Measurements from ENCODE around the gene HSD17B4.
"Not testable (repeated sequence)": the region's sequence is repeated elsewhere in the genome, so short reads cannot be mapped to it uniquely, and the experiment has no call there.

The HSD17B4 gene

DNA sequence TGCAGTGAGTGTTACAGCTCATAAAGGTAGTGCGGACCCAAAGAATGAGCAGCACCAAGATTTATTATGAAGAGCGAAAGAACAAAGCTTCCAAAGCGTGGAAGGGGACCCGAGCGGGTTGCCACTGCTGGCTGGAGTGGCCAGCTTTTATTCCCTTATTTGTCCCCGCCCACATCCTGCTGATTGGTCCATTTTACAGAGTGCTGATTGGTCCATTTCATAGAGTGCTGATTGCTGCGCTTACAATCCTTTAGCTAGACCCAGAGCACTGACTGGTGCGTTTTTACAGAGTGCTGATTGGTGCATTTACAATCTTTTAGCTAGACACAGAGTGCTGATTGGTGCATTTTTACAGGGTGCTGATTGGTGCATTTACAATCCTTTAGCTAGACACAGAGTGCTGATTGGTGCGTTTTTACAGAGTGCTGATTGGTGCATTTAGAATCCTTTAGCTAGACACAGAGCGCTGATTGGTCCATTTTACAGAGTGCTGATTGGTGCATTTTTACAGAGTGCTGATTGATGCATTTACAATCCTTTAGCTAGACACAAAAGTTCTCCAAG is 19.5 kb upstream of the HSD17B4 start:
- not testable (repeated sequence) for DNase-seq

DNA sequence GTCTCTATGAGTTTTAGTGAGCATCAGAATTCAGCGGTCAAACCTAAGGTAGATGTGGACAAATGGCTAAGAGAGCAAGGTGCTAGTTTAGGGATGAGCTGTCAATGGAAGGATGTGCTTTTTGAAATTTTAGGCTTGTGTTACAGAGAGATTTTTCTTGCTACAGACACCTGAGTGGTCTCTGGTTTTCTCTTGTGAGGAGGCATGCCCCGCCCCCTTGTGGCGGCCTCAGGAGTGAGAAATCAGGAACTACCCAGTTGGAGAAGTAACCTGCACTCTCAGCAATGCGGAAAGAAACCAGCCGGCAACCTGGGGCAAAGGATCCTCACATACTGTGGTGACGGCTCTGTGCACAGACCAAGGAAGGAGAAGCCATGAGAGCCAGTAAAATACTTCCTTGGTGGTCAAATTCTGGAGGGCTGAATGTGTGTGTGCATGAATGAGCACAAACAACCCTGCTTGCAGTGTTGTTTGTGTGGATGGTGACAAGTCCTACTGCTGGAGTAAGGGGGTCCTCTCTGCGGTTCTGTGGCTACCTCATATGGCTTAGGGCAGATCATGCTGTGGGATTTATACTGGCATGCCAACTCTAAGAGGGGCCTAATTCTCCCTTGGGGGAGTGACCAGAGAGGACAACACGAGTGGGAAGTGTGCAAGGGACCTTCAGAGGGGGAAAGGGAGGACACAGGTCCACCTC is 16.7 kb upstream of the HSD17B4 start:
- DNase-seq, result peak in 6 of 56 donors; percentile 1 to 39 (median 4)

DNA sequence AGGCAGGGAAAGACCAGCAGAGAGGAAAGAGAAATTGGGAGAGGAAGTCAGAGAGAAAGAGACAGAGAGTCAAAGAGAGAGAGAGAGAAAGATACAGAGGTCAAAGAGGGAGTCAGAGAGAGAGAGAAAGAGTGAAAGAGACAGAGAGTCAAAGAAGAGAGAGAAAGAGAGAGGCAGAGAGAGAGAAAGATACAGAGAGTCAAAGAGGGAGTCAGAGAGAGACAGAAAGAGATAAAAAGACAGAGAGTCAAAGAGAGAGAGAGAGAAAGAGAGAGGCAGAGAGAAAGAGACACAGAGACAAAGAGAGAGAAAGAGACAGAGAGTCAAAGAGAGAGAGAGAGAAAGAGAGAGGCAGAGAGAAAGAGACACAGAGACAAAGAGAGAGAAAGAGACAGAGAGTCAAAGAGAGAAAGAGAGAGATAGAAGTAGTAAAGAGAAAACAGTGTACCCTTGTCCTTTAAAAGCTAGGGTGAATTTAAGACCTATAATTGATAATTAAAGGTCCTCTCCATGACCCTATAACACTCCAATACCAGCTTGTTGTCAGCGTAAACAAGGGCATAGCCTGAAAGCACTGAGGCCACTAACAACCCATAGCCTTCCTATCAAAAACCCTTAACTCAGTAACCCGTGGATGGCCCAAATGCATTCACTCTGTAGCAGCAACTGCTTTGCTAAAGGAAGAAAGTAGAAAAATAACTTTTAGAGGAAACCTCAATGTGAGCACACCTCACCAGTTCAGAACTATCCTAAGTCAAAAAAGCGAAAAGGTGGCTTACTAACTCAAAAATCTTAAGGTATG is 14.3 kb upstream of the HSD17B4 start:
- not testable (repeated sequence) for DNase-seq

DNA sequence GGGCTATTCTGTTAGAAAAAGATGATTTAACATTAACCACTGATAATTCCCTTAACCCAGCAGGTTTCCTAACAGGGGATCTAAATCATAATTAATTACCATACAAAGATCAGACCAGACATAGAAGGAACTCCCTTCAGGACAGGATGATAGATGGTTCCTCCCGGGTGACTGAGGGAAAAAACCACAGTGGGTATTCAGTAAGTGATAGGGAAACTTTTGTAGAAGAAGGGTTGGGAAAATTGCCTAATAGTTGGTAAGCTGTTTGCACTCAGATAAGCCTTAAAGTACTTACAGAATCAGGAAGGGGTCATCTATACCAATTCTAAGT is 13.7 kb upstream of the HSD17B4 start:
- not testable (repeated sequence) for DNase-seq

DNA sequence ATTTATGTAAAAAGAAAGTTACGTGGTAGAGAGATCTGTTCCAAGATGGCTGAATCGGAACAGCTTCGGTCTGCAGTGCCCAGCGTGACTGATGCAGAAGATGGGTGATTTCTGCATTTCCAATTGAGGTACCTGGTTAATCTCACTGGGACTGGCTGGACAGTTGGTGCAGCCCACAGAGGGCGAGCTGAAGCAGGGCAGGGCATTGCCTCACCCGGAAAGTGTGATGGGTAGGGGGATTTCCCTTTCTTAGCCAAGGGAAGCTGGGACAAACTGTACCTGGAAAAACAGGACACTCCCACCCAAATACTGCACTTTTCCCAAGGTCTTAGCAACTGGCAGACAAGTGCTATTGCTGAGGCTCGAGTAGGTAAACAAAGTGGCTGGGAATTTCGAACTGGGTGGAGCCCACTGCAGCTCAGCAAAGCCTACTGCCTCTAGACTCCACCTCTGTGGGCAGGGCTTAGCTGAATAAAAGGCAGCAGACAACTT is 13.1 kb upstream of the HSD17B4 start:
- DNase-seq, result no peak

DNA sequence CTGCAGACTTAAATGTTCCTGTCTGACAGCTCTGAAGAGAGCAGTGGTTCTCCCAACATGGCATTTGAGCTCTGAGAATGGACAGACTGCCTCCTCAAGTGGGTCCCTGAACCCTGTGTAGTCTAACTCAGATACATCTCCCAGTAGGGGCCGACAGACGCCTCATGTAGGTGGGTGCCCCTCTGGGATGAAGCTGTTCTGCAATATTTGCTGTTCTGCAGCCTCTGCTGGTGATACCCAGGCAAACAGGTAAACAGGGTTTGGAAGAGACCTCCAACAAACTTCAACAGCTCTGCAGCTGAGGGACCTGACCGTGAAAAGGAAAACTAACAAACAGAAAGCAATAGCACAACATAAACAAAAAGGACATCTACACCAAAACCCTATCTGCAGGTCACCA is 12.7 kb upstream of the HSD17B4 start:
- not testable (repeated sequence) for DNase-seq

DNA sequence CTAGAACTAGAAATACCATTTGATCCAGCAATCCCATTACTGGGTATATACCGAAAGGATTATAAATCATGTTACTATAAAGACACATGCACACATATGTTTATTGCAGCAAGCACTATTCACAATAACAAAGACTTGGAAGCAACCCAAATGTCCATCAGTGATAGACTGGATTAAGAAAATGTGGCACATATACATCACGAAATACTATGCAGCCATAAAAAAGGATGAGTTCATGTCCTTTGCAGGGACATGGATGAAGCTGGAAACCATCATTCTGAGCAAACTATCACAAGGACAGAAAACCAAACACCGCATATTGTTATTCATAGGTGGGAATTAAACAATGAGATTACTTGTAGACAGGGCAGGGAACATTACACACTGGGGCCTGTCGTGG is 7.7 kb upstream of the HSD17B4 start:
- not testable (repeated sequence) for DNase-seq

DNA sequence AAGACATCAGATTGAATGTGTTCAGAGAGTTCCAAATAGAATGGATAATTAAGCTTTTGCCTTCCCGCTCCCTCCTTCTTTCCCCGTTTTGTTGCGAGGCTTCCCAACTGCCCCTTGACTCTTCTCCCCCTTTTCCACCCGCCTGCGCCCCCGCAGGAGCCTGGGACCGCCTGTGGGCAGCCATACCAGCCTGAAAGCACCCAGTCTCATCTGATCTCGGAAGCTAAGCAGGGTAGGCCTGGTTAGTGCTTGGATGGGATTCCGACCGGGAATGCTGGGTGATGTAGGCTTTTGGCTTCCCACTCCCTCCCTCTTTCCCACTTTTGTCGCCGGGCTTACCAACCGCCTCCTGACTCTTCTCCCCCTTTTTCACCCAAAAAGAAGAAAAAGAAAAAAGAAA is 6.8 kb upstream of the HSD17B4 start:
- no peak for DNase-seq

DNA sequence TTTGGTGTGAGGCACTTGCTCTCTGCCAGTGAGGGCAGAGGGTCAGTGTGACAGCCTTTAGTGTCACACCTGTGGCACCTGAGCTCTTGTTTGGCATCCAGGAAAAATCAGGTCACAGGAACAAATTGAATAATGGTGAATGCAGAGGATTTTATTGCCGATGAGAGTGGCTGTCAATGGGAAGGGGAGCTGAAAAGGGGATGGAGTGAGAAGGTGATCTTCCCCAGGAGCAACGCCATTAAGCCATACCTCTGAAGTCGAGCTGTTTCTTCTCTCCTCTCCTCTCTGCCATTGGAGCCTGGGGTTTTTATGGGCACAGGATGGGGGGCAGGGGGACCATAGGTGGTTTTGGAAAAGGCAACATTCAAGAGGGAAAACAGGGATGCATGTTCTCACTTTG is 2.4 kb upstream of the HSD17B4 start:
- DNase-seq, result no peak

DNA sequence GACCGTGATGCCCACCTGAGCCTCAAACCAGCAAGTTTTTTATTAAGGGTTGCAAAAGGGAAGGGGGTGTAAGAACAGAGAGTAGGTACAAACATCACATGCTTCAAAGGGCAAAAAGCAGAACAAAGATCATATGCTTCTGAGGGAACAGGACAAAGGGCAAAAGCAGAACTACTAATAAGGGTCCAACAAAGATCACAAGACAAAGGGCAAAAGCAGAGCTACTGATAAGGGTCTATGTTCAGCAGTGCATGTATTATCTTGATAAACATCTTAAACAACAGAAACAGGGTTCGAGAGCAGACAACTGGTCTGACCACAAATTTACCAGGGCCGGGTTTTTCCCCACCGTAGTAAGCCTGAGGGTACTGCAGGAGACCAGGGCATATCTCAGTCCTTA is 1.7 kb upstream of the HSD17B4 start:
- DNase-seq, result not testable (repeated sequence)

DNA sequence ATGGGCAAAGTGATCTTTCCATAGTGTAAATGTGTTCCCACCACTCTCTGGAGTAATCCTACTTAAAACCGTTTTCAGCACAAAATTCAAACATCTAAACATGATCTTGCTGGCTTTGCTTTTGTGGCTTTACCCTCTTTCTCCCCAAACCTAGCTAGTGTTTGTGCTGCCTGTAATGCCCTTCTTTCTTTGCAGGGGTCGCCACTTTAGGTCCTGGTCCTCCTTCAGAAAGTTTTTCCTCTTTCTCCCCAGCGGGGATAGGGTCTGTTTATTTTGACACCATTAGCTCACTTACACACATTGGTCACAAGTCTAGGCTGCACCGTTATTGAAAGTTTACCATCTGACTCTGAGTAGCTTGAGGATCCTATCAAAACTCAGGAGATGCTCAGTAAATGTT is 736 bp upstream of the HSD17B4 start:
- no peak for DNase-seq

DNA sequence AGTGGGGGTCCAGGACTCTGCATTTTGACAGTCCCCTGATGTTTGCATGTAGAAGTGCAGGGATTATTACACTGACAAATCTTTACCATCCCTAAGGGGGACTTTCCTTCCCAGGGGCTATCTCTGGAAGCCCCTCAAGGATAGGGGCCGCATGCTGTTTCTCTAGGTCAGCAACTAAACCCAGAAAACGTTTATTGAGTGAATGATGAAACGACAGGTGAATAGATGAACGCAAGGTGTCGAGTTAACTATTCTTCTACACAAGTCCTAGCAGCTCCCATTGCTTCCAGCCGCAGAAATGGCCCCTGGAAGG is 281 bp upstream of the HSD17B4 start:
- DNase-seq, result no peak

DNA sequence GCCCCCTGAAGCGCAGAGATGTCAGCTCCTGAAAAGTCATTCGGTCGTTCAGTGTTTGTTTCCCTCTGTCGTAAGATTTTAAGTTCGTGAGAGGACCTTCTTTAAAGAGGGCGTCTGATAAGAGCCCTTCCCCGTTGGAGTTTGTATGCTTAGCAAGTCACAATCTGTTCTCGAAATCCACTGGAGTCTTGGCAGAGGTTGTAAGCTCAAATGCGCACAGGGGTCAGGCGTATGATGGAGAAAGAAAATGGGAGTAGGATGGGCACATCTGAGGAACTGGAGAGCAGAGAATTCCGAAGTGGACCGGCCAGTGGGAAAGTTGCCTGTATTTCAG is 710 bp downstream of the HSD17B4 start:
- peak in 13 of 56 donors; percentile 17 to 54 (median 47) for DNase-seq

DNA sequence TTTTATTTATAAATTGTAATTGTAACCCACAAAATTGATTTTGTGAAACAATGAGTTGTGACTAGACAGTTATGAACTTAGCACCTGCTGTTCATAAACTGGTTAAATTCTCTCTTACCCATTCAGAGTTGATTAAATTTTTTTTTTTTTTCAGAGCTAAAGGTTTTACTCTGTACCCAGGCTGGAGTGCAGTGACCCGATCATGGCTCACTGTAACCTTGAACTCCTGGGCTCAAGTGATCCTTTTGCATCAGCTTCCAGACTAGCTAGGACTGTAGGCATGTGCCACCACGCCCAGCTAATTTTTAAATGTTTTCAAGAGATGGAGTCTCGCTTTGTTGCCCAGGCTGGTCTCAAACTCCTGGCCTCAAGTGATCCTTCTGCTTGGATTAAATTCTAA is 1.9 kb downstream of the HSD17B4 start:
- DNase-seq, result no peak

DNA sequence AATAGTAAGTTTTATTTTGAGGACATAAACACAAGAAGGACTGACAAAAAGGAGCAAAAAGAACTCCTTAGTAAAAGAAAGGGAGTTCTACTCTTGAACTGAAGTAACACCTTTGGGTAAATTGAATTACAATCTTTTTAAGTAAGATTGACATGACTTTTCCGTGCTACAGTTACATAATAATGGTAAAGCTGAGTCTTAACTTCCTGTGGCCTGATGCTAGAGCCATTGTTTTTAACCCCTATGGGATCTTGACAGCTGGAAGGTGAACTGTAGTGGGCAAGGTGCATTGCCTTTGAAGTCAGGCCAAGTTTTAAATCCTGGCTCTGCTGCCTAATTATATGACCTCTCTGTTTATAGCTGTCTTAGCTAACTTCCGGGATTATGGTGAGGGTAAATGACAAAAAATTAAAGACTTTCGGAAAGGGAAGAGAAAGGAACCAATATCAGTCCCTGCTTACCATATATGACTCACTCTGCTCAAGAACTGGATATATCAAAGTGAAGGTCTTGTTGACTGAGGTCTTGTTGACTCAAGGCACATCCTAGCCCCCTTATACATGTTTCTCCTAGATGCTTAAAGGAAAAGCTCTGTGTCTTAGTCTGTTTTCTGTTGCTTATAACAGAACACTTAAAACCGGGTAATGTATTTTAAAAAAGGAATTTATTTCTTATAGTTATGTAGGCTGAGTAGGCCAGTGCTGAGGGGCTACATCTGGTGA is 6.8 kb downstream of the HSD17B4 start:
- DNase-seq, result no peak

DNA sequence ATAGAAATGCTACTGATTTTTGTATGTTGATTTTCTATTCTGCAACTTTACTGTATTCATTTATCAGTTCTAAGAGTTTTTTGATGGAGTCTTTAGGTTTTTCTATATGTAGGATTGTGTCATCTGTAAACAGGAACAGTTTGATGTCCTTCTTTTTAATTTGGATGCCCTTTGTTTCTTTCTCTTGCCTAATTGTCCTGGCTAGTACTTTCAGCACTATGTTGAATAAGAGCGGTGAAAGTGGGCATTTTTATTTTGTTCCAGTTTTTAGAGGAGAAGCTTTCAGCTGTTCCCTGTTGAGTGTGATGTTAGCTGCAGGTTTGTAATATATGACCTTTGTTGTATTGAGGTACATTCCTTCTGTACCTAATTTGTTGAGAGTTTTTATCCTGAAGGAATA is 13.3 kb downstream of the HSD17B4 start:
- DNase-seq, result no peak

DNA sequence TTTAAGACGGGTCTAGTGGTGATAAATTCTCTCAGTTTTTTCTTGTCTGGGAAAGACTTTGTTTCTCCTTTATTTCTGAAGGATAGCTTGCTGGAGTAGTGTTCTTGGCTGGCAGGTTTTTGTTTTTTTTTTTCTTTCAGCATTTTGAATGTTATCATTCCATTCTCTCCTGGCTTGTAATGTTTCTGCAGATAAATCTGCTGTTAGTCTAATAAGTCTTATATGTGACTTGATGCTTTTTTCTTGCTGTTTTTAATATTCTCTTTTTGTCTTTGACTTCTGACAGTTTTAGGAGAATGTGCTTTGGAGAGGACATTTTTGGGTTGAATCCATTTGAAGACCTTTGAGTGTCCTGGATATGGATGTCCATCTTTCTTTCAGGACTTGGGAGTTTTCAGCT is 16.0 kb downstream of the HSD17B4 start:
- no peak for DNase-seq

DNA sequence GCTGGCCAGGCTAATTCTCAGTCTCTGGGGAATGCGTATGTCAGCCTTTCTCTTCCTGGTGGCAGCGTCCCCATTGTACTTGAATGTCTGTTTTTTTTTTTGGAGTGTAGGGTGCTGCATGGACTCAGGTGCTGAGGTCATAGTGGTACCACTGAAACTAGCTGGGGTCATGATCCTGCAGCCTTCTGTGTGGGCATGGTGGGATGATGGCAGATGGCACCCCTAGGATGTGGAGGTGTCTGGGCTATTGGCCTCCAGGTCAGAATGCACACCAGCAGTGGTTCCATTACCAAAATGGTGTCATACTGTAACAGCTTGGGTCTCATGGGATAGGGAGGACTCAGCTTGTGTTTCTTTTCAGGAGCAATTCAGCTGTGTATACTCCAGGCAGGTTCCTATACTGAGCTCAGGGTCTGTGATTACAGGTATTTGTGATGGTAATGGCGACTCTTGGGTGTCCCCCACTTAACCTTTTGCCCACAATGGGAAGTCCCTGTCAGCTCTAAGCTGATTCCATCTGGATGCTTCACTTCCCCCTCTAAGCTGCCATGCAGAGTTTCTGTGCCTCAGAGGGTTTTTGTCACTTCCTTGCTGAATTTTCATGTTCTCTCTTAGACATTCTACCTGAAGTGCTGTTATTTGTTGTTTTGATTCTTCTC is 17.9 kb downstream of the HSD17B4 start:
- DNase-seq, result no peak

DNA sequence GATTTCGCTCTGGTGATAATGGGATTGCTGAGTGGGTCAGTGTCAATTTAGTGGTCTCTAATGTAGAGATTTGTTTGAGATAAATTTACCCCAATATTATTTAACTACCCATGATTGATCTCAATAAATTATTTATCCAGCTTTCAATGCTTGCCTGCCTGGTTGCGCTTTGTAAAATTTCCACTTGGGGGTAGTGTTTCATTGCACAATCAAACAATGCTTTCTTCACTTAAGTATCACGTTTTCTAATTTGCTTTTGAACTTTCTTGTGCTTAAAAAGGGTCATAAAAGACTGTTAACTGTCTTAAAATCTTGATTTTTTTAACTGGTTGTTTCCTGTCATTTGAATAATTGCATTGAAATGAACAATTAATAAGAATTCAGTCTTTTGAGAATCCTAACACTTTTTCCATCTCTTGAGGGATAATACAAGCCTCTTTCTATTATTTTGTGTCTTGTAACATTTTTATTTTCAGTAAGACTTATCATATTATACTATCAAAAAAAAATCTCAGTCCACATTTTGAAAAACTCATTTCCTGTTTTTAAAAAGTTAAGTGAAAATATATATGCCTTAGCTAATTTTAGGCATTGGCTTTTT is 18.7 kb downstream of the HSD17B4 start:
- peak in 5 of 56 donors; percentile 3 to 29 (median 5) for DNase-seq

DNA sequence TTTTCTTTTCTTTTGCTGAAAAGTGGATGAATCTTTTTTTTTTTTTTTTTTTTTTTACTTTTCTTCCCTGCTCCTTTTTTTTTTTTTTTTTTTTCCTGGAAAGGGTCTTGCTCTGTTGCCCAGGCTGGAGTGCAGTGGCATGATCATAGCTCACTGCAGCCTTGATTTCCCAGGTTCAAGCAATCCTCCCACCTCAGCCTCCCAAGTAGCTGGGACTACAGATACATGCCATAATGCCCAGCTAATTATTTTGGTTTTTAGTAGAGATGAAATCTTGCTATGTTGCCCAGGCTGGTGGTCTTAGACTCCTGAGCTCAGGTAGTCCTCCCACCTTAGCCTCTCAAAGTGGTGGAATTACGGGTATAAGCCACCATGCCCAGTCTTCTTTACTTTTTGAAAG is 20.9 kb downstream of the HSD17B4 start:
- DNase-seq, result no peak

DNA sequence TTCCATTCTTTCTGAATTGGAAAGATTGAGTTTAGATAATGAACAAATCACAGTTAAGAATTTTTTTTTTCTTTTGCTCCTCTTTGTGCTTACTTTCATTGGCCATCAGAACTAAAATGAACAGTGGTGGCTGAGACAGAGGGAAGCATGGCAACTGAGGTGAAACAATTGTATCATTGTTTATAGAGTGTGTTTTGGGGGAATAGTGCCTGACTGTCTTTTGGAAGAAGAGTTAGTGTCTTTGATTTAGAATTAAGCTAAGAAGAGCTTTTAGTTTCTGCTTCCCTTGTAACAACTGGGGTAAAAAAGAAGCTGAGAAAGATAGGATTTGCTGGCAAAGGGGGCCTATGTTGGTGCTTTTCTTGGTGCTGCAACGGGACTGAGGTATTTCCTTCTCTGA is 24.0 kb downstream of the HSD17B4 start:
- DNase-seq, result peak in 2 of 56 donors; percentile 3 to 11

All from nucleus accumbens (tissue), 56 donors.